GM19328 (cell line): ENCODE data around the gene ADAP2.
"Not testable (repeated sequence)": the region's sequence is repeated elsewhere in the genome, so short reads cannot be mapped to it uniquely, and the experiment has no call there.

Experiments used
- ATAC-seq: cut with Tn5 transposase; IDR thresholded peaks from one replicate; pipeline ENCODE4 v1.9.1; 2021; ENCODE audit warnings: mild to moderate bottlenecking, moderate library complexity; ENCODE audit not compliant: unreplicated experiment

ADAP2 gene

DNA sequence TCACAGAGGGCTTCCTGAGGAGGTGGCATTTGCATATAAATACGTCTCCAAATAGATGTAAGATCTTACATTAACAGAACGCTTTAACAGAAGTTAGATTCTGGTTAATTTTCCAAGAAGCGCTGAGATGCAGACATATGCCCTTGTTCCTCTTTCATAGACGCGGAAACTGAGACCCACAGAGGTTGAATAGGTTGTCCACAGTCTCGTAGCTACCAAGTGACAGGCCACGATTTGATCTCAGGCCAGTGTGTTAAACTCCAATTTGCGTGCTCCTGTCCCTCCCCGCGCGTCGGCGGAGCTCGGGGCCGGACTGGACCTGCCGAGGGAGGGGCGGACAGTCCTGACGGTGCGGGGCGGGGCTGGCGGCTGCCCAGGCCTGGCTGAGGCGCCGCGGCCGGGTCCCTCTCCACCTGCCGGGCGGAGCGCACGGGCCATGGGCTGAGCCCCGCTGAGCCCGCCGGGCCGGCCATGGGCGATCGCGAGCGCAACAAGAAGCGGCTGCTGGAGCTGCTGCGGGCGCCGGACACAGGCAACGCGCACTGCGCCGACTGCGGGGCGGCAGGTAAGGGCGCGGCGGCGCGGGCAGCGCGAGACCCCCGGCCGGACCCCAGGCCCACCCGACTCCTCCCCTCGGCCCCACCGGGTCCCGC, at the start of gene ADAP2:
ADAP2 (plus strand) TSS at position 402 of the 653 bp plus-strand sequence; CDS start at position 472, 70 bp downstream.
- ATAC-seq: no peak

- ATAC-seq: no peak
These were observed 35.6 kb upstream of the ADAP2 start for GRCh38 chr17:30886187-30886586.

DNA sequence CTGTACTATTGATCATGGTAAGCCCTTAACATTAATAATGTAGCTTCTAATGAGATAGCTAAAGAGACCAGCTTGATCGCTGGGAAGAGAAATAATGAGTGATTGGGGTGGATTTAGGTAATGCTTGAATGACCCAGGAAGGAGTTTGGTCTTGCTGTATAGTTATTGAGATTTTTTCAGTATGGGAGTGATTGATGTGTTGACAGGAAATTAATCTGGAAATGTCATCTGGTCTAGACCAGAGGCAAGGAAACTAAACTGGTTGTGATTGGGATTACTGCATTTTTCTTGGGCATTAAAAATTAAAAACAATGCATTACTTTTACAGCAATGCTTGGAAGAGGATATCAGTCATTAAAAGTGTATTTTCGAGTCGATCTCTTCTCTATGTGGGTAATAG, 27.5 kb upstream of the ADAP2 start:
- no peak for ATAC-seq

- no peak for ATAC-seq
These were observed 24.4 kb upstream of the ADAP2 start for GRCh38 chr17:30897311-30897710.

DNA sequence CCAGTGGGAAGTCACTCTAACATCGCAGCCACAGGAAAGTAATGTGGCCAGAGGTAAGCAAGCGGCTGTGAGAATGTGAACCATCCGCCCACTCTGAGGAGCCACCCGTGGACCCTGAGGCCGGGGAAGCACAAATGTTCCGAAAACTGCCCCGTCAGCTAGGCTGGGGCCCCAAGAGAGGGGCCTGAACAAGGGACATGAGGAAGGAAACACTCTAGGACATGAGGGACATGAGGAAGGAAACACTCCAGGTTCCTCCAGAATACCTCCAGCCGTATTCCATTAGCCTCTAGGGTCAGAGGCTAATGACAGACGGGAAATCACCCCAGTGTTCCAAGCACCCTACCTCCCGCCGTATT, 16.0 kb upstream of the ADAP2 start:
- peak; percentile 31 for ATAC-seq

DNA sequence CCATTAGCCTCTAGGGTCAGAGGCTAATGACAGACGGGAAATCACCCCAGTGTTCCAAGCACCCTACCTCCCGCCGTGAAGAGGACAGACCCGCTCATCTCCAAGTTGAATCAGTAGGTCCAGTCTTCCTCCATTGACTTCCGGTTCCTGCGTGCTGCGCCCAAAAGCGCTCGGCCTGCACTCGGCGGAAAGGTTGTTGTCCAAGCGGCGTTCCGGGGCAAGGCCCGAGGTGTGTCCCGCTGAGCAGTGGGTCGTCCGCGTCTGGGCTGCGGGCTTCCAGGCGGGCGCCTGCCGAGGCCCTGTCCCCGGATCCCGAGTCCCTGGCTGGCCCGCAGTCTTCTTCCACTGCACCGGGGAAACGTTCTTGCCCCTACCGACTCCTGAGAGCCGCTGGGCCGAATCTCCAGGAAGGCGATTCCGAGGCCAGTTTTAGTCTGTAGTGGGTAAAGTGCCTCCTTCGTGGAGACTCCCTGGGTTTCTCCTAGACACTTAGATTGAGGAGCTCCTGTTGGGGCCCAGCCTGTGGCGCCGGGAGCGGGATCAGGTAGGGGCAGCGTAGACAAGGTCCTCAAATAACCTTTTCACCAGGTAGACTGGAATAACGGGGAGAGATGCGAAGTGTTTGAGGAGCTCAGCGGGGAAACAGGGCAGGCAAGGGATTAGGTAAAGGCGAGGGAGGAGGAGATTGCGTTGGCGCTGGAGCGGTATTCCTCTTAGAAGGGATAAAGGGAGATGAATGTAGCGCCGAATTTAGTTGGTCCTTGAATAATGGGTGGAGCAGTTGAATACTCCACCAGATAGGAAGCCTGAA, 15.4 kb upstream of the ADAP2 start, which contains the start of gene TEFM:
TEFM (minus strand) TSS at position 138 of the 811 bp plus-strand sequence; CDS start at position 98, 40 bp downstream.
- peak; percentile 81 for ATAC-seq

- ATAC-seq: no peak
These were observed 12.9 kb upstream of the ADAP2 start for GRCh38 chr17:30908717-30909420.

GRCh38 chr17:30910151-30910550, 11.6 kb upstream of the ADAP2 start:
- not testable (repeated sequence) for ATAC-seq

DNA sequence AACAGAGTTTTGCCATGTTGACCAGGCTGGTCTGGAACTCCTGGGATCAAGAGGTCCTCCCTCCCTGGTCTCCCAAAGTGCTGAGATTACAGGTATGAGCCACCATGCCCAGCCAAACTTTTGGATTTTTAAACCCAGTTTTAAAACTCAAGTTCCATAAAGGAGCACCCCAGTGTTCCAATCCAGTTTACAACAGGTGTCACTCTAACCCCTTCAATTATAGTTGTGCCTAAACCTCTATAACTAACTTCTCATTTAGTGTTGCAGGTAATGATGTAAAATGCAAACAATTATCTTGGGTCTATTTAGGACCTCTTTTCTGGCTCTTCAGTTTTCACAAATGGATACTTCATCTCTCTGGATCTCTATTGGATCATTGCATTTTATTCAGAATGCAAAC, 7.8 kb upstream of the ADAP2 start:
- no peak for ATAC-seq

GRCh38 chr17:30915833-30916611, 5.7 kb upstream of the ADAP2 start:
- no peak for ATAC-seq

DNA sequence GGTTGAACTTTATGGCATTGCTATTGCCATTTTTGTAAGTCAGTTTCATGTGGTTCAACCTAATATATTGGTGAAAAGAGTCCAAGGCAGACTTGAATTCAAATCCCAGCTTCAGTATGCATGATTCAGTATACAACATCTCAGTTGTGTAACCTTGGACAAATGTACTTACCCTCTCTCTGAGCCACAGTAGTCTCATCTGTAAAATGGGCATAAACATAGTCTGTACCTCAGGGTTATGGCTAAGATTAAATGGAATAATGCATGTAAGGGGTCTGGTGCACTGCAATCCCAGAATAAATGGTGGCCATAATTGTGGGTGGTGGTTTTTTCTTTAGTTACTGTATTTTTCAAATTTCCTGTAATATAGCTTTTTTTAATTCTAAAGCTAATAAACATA, 4.7 kb upstream of the ADAP2 start:
- no peak for ATAC-seq

DNA sequence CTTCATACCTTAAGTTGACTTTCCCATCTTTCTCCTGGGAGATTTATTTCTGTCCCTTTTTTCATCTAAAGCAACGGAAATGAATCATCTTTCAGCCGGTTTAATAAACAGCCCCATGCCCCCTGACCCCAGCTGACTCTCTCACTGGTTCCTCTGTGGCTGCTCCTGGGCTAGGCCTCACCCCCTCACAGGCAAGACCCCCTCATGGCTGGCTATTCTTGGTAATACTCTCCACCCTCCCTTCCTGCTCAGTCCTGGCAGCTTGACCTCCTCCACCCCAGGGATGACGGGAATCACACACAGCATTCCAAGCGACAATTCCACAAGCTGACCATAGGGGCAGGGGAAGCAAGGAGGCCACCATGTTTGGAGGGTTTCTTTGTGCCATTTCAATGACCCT, 1.5 kb upstream of the ADAP2 start:
- ATAC-seq: no peak

GRCh38 chr17:30920683-30921543, 832 bp upstream of the ADAP2 start:
- no peak for ATAC-seq

DNA sequence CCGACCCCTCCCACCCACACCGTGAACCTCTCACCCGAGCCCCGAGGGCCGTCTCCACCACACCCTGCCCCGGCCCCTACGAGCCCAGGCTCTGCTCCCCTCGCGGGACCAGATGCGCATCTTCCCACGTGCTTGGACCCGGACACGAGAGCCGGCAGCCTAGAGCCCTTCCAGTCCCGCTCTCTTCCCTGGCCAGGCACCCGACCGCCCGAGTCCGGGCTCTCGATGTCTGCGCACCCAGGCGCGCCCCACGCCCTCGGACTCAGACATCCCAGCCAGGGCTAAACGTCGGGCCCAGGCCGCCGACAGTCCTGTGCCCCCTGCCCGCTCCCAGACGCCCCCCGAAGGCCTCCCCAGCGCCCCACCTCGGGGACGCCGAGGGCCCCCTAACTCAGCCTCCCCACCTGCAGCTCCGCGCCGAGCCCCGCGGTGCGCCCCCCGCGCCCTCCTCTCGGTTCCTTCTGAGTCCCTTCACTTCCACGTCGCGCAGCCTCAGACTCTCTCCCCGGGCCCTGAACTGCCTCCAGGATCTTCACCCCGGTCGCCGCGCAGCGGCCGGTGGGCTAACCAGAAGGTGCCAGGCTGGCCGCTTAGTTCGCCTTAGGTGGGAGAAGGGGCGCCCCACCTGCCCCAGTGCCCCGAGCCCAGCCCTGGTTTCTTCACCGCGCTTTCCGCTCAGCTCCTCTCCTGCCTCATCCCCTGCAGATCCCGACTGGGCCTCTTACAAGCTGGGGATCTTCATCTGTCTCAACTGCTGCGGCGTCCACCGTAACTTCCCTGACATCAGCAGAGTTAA, 688 bp downstream of the ADAP2 start:
- ATAC-seq: no peak

GRCh38 chr17:30924341-30924740, 2.6 kb downstream of the ADAP2 start:
- ATAC-seq: no peak

- ATAC-seq: no peak
These were observed 4.8 kb downstream of the ADAP2 start for GRCh38 chr17:30926516-30926915.

DNA sequence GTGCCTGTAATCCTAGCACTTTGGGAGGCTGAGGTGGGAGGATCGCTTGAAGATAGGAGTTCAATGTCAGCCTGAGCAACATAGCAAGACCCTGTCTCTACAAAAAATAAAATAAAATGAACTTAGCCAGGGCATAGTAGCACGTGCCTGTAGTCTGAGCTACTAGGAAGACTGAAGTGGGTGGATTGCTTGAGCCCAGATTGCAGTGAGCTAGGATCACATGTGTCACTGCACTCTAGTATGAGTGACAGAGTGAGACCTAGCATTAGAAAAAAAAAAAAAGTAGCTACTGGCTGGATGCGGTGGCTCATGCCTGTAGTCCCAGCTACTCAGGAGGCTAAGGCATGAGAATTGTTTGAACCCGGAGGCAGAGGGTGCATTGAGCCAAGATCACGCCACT, 6.0 kb downstream of the ADAP2 start:
- no peak for ATAC-seq

DNA sequence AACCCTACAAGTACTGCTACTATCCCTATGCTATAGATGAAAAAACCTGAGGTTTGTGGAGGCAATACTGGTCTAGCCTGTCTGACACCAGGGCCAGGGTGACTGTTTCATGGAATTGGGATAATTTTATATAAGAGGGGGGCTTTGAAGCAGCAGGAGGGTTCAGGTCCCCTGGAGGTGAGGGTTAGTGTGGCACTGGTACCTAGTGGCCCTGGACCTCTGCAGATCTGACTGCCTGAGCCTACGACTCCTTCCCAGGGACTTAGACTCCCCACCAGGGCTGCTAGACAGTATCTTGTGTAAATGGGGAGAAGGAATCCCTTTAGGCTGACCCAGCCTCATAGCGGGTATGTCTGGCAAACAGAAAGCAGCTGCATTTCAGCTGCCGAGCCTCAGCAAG, 6.8 kb downstream of the ADAP2 start:
- ATAC-seq: no peak

GRCh38 chr17:30929081-30929633, 7.4 kb downstream of the ADAP2 start:
- ATAC-seq: no peak
